Activated T-helper 1 cell treated with anti-CD3 and anti-CD28 coated beads, Interleukin-2, amount 50 U/mL, for 16 hours (primary cell): Measurements from ENCODE around the gene ADAP1.

ENCODE experiments used
- DNase-seq, 2 donors: peaks; one replicate each; pipeline ENCODE4 v3.0.0-alpha.2; 2020; ENCODE audit warnings: low read depth in 1 of 2, low spot score in 1 of 2

Gene ADAP1

GRCh38 chr7:988963-989529, 34.6 kb upstream of the ADAP1 start:
- no peak for DNase-seq

- DNase-seq, result no peak
Measured at GRCh38 chr7:988426-988911, 34.0 kb upstream of the ADAP1 start.

GRCh38 chr7:987909-988308, 33.4 kb upstream of the ADAP1 start:
- no peak for DNase-seq

- no peak for DNase-seq
Measured at GRCh38 chr7:986766-987751, 32.6 kb upstream of the ADAP1 start.

DNA sequence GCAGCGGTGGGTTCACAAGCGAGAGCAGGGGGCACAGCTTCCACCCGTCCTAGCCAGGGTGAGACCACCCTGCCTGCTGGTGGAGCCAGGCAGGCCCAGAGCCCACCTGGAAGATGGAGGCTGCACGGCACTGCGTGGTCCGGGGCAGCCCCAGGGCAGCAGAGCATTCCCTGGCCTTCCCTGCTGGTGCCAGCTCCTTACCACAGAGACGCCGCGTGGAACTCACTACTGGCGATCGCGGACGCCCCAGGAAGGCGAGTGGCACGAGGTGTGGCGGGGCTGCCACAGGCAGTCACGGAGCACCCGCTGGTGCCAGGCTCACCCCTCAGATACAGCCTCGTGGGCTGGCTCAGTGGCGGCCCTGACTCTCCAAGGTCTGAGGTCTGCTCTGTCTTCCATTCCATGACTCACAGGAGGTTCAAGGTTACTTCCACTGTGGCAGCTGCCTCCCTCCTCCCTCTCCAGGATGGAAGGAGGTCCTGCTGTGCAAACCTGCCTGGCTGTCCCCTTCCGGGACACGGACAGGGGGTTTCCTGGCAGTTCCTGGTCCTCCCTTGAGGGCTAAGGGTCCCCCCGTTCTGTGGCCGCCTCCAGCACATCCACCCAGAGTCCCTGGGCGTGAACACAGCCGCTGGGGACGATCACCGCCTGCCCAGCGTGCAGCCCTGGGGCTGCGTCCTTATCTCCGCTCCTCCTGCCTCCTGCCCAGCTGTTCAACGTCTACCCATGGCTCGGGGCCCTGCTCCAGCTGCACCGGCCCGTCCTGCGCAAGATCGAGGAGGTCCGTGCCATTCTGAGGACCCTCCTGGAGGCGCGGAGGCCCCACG, 31.6 kb upstream of the ADAP1 start:
- DNase-seq, result no peak

- DNase-seq, result no peak
Measured at GRCh38 chr7:985127-985416, 30.6 kb upstream of the ADAP1 start.

DNA sequence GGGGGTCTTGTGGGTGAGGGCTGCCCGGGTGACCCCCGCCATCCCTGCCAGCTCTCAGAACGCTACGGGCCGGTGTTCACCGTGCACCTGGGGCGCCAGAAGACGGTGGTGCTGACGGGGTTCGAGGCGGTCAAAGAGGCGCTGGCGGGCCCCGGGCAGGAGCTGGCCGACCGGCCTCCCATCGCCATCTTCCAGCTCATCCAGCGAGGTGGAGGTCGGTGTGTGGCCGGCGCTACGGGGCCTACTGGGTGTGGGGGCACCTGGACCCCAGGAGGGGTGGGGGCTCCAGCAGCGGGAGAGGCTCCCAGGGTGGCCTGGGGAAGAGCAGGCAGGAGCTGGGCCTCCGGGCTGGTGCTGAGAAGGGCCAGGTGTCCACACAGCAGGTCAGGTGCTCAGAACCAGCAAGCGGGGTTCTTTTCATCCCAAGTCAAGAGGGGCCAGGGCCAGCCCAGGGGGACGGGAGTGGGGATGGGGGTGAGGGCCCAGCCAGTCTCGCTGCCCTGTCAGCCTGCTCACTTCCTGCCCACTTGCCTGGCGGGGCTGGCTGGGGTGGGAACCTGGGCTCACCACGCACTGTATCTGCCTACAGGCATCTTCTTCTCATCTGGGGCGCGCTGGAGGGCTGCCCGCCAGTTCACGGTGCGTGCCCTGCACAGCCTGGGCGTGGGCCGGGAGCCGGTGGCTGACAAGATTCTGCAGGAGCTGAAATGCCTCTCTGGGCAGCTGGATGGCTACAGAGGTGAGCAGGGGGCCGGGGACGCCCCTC, 30.1 kb upstream of the ADAP1 start:
- no peak for DNase-seq

- DNase-seq, result no peak
Measured at GRCh38 chr7:983616-984071, 29.2 kb upstream of the ADAP1 start.

DNA sequence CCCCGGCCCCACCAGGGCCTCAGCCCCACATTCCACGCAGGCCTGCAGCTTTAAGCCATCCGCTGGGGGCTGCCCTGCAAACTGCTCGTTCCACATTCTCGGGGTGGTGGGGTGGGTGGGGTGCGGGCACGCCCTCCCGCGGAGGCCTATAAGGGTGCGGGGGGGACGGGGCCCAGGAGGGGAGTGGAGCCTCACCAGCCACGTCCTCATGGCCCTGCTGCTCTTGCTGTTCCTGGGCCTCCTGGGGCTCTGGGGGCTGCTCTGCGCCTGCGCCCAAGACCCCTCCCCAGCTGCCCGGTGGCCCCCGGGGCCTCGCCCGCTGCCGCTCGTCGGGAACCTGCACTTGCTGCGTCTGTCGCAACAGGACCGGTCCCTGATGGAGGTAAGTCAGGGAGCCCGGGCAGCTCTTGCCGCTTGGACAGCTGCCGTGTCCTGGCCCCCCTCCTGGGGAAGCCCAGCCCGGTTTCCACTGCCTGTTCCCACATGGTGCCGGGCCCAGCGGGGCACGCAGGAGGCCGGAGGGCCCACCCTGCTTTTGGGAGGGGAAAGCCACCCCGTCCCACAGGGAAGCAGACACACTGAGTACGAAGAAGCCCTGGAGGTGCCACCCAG, 28.6 kb upstream of the ADAP1 start, which contains the start of gene CYP2W1:
Gene CYP2W1, plus strand, starts transcription at position 178 of the 612 bp plus-strand sequence. Its CDS starts 31 bp downstream, at position 209.
- no peak for DNase-seq

GRCh38 chr7:982511-983003, 28.1 kb upstream of the ADAP1 start:
- no peak for DNase-seq

DNA sequence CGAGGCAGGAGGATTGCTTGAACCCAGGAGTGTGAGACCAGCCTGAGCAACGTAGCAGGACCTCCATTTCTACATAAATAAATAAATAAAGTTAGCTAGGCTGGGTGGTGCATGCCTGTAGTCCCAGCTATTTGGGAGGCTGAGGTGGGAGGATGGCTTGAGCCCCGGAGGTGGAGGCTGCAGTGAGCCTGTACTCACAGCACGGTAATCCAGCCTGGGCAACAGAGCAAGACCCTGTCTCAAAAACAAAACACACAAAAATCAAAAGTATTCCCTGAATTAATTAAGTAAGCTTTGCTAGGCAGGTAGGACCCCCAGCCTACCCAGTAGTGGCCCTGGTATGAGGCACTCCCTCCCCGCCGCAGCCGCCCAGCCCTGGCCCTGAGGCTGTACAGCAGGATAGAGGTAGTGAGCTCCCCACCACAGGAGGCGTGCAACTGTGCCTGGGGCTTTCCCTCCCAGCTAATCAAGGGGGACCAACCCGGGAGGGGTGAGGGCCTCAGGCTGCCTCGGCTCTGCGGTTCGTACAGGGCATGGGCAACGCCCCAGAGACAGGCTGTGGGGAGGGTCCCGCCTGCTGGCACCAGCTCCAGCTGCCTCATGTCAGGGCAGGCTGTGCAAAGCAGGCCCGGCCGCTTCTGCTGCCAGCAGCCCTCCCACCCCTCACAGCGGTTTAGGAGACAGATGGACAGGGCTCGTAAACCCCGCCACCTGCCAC, 27.5 kb upstream of the ADAP1 start:
- DNase-seq, result no peak

- DNase-seq, result no peak
Measured at GRCh38 chr7:979886-980571, 25.5 kb upstream of the ADAP1 start.

DNA sequence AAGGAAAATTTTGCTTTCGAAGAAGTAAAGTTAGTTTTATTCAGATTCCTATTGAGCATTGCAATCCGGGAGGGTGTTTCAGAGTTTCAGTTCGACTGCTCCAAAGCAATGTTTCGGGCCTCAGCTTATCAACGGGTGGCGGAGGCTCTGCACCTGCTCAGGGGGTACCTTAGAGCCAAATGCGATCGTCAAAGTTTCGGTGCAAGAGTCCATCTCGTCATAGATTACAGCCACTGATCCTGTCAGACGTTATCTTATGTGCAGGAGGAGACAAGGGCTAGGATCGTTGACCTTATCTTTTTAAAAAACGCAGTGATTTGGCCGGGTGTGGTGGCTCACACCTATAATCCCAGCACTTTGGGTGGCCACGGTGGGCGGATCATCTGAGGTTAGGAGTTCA, 24.7 kb upstream of the ADAP1 start:
- no peak for DNase-seq

GRCh38 chr7:978416-979091, 24.1 kb upstream of the ADAP1 start:
- DNase-seq, result no peak

GRCh38 chr7:978049-978346, 23.5 kb upstream of the ADAP1 start:
- DNase-seq, result no peak

- DNase-seq, result no peak
Measured at GRCh38 chr7:977326-978048, 23.0 kb upstream of the ADAP1 start.

DNA sequence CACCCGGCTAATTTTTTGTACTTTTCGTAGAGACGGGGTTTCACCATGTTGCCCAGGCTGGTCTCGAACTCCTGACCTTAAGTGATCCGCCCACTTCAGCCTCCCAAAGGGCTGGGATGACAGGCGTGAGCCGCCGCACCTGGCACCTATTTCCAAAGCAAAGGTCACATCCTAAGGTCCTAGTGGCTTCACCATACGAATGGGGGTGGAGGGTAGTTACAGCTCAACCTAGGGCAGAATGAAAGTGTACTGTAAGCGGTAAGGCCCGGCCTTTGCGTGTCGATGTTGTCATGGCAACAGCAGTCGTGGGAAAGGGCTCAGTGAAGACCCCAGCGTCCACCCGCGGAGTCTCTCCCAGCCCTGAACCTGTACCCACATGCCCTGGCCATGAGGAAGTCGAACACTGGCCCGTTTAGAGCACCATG, 22.4 kb upstream of the ADAP1 start:
- DNase-seq, result no peak
